ENCODE results near the gene PTPRA. TPM values are rescaled to one million over a fixed set of nuclear protein-coding genes. Genes with fewer than 3 reads are reported as not detected.

PTPRA gene
- total and polyA plus RNA-seq, 9 of the 15 experiments (the other 6 are each of a cell fraction or from before 2014, with no cell fraction given), result 3.4 to 80.5 (median 28.0) TPM

GRCh38 chr20:2918096-2919049 lies 45.1 kb downstream of the PTPRA start:
- Histone ChIP-seq H4K20me1 (replicated peaks; ENCODE audit: control insufficient read depth, insufficient read depth, low read length) (peaks cover 7% of the 10 kb centered on the region; the same call in 1 of the 2 replicates), H2AFZ (ENCODE audit: low read depth, low read length) (no peak overlapping the region), H3K9me1 (ENCODE audit: control insufficient read depth, insufficient read depth, low read length) (no peaks in the 10 kb centered on the region), H3K27me3 (ENCODE audit: control insufficient read depth in 2 of 2, insufficient read depth in 2 of 2, low read length in 2 of 2) (no peaks in the 10 kb centered on the region), H3K4me3 (no peak overlapping the region), H3K4me2 (ENCODE audit: insufficient read depth, low read length) (no peak overlapping the region), H3K79me2 (ENCODE audit: control insufficient read depth, insufficient read depth, low read length) (peaks cover 21% of the 10 kb centered on the region), H3K36me3 (ENCODE audit: control insufficient read depth, insufficient read depth, low read length) (no peaks in the 10 kb centered on the region; the same call in 2 of the 3 replicates), H3K9me3 (replicated peaks; ENCODE audit: control insufficient read depth, insufficient read depth, low read depth, low read length) (no peaks in the 10 kb centered on the region), H3K27ac (ENCODE audit: extremely low read depth, low read depth, low read length) (no peak overlapping the region), H3K9ac (ENCODE audit: insufficient read depth in 1 of 2, low read depth in 2 of 2, low read length in 2 of 2) (no peak overlapping the region), H3K4me1 (replicated peaks in 1 of 2; ENCODE audit: control insufficient read depth in 2 of 2, insufficient read depth in 2 of 2, low read length in 2 of 2) (no peaks in the 10 kb centered on the region)
- no TSS peak for BruUV-seq (replicated peaks)
- no peak for TF ChIP-seq CGGBP1 (CRISPR knock-in tag; IDR thresholded peaks at IDR 0.05)
- TF ChIP-seq ZNF57 (CRISPR knock-in tag; IDR thresholded peaks at IDR 0.05), result no peak
- TF ChIP-seq MBD2 (IDR thresholded peaks at IDR 0.05; ENCODE audit: borderline replicate concordance, low read depth), result no peak
- TF ChIP-seq ZNF584 (CRISPR knock-in tag; IDR thresholded peaks at IDR 0.05; ENCODE audit: low read depth), result no peak
- no peak for TF ChIP-seq ILF3 (IDR thresholded peaks at IDR 0.05; ENCODE audit: borderline replicate concordance)
- no peak for TF ChIP-seq ZNF764 (CRISPR knock-in tag; IDR thresholded peaks at IDR 0.05; ENCODE audit: low read depth)
- TF ChIP-seq CHAMP1 (IDR thresholded peaks at IDR 0.05), result no peak
- no peak for TF ChIP-seq HNRNPLL (IDR thresholded peaks at IDR 0.05; ENCODE audit: low read depth, low read length, poor library complexity, severe bottlenecking)
- TF ChIP-seq CCNT2 (IDR thresholded peaks at IDR 0.05; ENCODE audit: borderline replicate concordance, extremely low read depth, insufficient read length, low read depth, low read length), result no peak
- TF ChIP-seq RHOXF2B (CRISPR knock-in tag; conservative IDR thresholded peaks at IDR 0.05), result no peak
- no peak for TF ChIP-seq ZNF778 (CRISPR knock-in tag; IDR thresholded peaks at IDR 0.05)
- TF ChIP-seq SREBF2 (CRISPR knock-in tag; IDR thresholded peaks at IDR 0.05), result no peak
- no peak for TF ChIP-seq CBX3 (IDR thresholded peaks at IDR 0.05; ENCODE audit: borderline replicate concordance in 1 of 2, low read length in 2 of 2)
- TF ChIP-seq YY1 (IDR thresholded peaks at IDR 0.05; ENCODE audit: borderline replicate concordance in 1 of 3, control insufficient read depth in 1 of 3, extremely low read depth in 1 of 3, insufficient read depth in 3 of 3, insufficient read length in 1 of 3, insufficient replicate concordance in 2 of 3, low read depth in 1 of 3, low read length in 2 of 3), result no peak
- TF ChIP-seq FOXK1 (CRISPR knock-in tag; IDR thresholded peaks at IDR 0.05; ENCODE audit: borderline replicate concordance), result no peak
- TF ChIP-seq BDP1 (IDR thresholded peaks at IDR 0.05; ENCODE audit: insufficient read depth, insufficient read length), result no peak
- TF ChIP-seq TAF9B (IDR thresholded peaks at IDR 0.05; ENCODE audit: partially characterized antibody), result no peak
- no peak for TF ChIP-seq ATF7 (IDR thresholded peaks at IDR 0.05)
- TF ChIP-seq DPF2 (IDR thresholded peaks at IDR 0.05), result no peak
- no peak for TF ChIP-seq ZNF561 (CRISPR knock-in tag; conservative IDR thresholded peaks at IDR 0.05)
- ATAC-seq (no peak), DNase-seq (ENCODE audit: extremely low read depth in 1 of 4, low spot score in 3 of 4) (no peak), FAIRE-seq (no peak)
- ChIA-PET POLR2A (no interaction called here), CTCF (ENCODE audit: low intra/inter-chr PET ratio) (no interaction called here)
- intact Hi-C loops (cut with micrococcal nuclease) (no loop called here), in situ Hi-C loops (cut with MboI) (no loop called here)
- 89% methylated on average over 6 of the region's 7 CpGs for WGBS (ENCODE audit: insufficient coverage, low coverage, missing lambda C conversion rate)

All from K562 (cell line).